ENCODE measurements around the gene ABHD13.

DNA sequence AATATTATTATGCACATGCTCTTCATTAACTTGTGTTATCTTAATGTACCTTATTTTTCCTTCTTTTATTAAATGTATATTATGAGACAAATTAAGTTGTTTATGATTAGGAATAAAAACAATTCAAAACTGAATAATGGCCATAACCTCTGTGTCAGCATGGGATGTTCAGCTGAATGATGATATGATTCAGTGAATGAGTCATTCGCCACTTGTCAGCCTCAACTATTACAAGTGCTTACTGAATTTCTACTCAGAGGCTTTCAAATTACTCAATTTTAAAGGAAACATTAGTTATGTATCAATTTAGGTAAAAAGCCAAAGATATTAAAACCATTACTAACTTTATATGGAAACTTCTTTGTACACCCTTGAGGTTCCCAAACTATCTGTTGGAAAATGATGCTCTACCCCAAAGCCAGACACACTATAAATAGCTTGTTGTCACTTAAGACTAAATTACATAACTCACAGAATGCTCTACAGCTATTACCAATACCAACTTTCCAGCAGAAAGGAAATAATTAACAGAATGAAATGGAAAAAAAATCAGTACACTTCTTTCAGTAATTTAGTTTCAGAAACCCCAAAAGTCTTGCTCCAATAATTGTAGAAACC lies 17.3 kb upstream of the ABHD13 start:
- TF ChIP-seq, protein P1, sequence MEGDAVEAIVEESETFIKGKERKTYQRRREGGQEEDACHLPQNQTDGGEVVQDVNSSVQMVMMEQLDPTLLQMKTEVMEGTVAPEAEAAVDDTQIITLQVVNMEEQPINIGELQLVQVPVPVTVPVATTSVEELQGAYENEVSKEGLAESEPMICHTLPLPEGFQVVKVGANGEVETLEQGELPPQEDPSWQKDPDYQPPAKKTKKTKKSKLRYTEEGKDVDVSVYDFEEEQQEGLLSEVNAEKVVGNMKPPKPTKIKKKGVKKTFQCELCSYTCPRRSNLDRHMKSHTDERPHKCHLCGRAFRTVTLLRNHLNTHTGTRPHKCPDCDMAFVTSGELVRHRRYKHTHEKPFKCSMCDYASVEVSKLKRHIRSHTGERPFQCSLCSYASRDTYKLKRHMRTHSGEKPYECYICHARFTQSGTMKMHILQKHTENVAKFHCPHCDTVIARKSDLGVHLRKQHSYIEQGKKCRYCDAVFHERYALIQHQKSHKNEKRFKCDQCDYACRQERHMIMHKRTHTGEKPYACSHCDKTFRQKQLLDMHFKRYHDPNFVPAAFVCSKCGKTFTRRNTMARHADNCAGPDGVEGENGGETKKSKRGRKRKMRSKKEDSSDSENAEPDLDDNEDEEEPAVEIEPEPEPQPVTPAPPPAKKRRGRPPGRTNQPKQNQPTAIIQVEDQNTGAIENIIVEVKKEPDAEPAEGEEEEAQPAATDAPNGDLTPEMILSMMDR (IDR thresholded peaks at IDR 0.05) = no peak
- TF ChIP-seq POLR2A (IDR thresholded peaks at IDR 0.05) = no peak
